Liver (tissue), 3 donors: ENCODE measurements around the gene TMEM86A.

Experiments
- FOXA1 ChIP-seq: IDR thresholded peaks from 2 replicates; pipeline ENCODE4 v1.6.1; 2016; ENCODE audit warnings: antibody characterized with exemption
- JUND ChIP-seq, 2 donors: IDR thresholded peaks; 2 replicates each; pipeline ENCODE4 v1.6.1; 2016; ENCODE audit warnings: antibody characterized with exemption in 2 of 2
- TAF1 ChIP-seq: conservative IDR thresholded peaks from 2 replicates; pipeline ENCODE4 v1.6.1; 2016; ENCODE audit warnings: antibody characterized with exemption, mild to moderate bottlenecking
- TF ChIP-seq, protein P1 (sequence below): IDR thresholded peaks from 2 replicates; pipeline ENCODE4 v1.6.1; 2016; ENCODE audit warnings: antibody characterized with exemption
- TF ChIP-seq, protein P2 (sequence below): fragments of 150-350 bp; IDR thresholded peaks from 2 replicates; pipeline ENCODE4 v1.5.1; 2017; ENCODE audit warnings: improper control_type of control experiment, low read depth, low read length; ENCODE audit not compliant: missing input control
- donor health status: healthy.
- donor health status: healthy.

GRCh38 chr11:18722293-18722637 lies 23.7 kb downstream of the TMEM86A start:
- TF ChIP-seq TAF1 (no peak), FOXA1 (no peak), JUND (IDR thresholded peaks at IDR 0.05) (no peak)
- TF ChIP-seq, protein P1, sequence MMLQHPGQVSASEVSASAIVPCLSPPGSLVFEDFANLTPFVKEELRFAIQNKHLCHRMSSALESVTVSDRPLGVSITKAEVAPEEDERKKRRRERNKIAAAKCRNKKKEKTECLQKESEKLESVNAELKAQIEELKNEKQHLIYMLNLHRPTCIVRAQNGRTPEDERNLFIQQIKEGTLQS: no peak
- TF ChIP-seq, protein P2, sequence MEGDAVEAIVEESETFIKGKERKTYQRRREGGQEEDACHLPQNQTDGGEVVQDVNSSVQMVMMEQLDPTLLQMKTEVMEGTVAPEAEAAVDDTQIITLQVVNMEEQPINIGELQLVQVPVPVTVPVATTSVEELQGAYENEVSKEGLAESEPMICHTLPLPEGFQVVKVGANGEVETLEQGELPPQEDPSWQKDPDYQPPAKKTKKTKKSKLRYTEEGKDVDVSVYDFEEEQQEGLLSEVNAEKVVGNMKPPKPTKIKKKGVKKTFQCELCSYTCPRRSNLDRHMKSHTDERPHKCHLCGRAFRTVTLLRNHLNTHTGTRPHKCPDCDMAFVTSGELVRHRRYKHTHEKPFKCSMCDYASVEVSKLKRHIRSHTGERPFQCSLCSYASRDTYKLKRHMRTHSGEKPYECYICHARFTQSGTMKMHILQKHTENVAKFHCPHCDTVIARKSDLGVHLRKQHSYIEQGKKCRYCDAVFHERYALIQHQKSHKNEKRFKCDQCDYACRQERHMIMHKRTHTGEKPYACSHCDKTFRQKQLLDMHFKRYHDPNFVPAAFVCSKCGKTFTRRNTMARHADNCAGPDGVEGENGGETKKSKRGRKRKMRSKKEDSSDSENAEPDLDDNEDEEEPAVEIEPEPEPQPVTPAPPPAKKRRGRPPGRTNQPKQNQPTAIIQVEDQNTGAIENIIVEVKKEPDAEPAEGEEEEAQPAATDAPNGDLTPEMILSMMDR: no peak
